ENCODE measurements around the gene AAGAB.

Gene AAGAB

GRCh38 chr15:67240235-67241131, 14.0 kb downstream of the AAGAB start:
- Histone ChIP-seq H3K4me2 (peak overlapping the region; percentile 61), H4K20me1 (peaks cover 12% of the 10 kb centered on the region; the same call in 1 of the 2 replicates), H3K4me1 (peaks cover 38% of the 10 kb centered on the region), H3K27ac (no peak overlapping the region), H3K4me3 (no peak overlapping the region), H3K9ac (no peak overlapping the region), H3K9me3 (0 out of 2 replicates have a peak, but pooled peaks cover 3% of the 10 kb centered on the region), H3K36me3 (peaks cover 7% of the 10 kb centered on the region; the same call in 1 of the 2 replicates), H3K27me3 (no peaks in the 10 kb centered on the region)
- no peak for TF ChIP-seq Cebpa-rat (IDR thresholded peaks at IDR 0.05)

GRCh38 chr15:67232591-67232990, 21.9 kb downstream of the AAGAB start:
- no peak for TF ChIP-seq Cebpa-rat (IDR thresholded peaks at IDR 0.05)
- peaks cover 50% of the 10 kb centered on the region for H3K36me3 ChIP-seq
- no peaks in the 10 kb centered on the region for H3K27me3 ChIP-seq

DNA sequence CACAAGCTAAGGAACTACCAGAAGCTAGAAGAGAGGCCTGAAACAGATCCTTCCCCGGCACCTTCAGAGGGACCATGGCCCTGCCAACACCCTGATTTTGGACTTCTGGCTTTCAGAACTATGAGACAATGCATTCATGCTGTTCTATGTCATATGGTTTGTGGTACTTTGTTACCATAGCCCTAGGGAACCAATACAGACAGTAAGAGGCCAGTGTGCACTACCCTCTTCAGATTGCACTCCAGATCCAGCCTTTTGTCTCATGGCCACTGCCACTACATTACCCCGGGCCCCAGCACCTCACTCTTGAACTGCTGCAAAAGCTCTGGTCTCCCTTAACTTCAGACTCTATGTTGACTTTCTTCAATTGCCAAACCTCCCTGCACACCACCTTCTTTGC, 24.0 kb downstream of the AAGAB start:
- no peaks in the 10 kb centered on the region for H3K9me3 ChIP-seq
- H3K36me3 ChIP-seq: peaks cover 50% of the 10 kb centered on the region
- no peaks in the 10 kb centered on the region for H4K20me1 ChIP-seq
- H3K4me2 ChIP-seq: no peak overlapping the region
- peaks cover 23% of the 10 kb centered on the region for H3K4me1 ChIP-seq
- no peaks in the 10 kb centered on the region for H3K27me3 ChIP-seq
- TF ChIP-seq Cebpa-rat (IDR thresholded peaks at IDR 0.05): no peak
- H3K9ac ChIP-seq: no peak overlapping the region
- H3K27ac ChIP-seq: no peak overlapping the region
- no peak overlapping the region for H3K4me3 ChIP-seq

More at GRCh38 chr15:67232591-67232990, 21.9 kb downstream of the AAGAB start:
- no peak overlapping the region for H3K4me3 ChIP-seq
- H4K20me1 ChIP-seq: no peaks in the 10 kb centered on the region
- H3K9me3 ChIP-seq: no peaks in the 10 kb centered on the region
- no peak overlapping the region for H3K9ac ChIP-seq
- no peak overlapping the region for H3K27ac ChIP-seq
- H3K4me1 ChIP-seq: peaks cover 16% of the 10 kb centered on the region
- H3K4me2 ChIP-seq: no peak overlapping the region

GRCh38 chr15:67228286-67228685, 26.2 kb downstream of the AAGAB start:
- Histone ChIP-seq H3K27me3 (no peaks in the 10 kb centered on the region), H3K36me3 (peaks cover 38% of the 10 kb centered on the region), H3K4me3 (no peak overlapping the region)

DNA sequence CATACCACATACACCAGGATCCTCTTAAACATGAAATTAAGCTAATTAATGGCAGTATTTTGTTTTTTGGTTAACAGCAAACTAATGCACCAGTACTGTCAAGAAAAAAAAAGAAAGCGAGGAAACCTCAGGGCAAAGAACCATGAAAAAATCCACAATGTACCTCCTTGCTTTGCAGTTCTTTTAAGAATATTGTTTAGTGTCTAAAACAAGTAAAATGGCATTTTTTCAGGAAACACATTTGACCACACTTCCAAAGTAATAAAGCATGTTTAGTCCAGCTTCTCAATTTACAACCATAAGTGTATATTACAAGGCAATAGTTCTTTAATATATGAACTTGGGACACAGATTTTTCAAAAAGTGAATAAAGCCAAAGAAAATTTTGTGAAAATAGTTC, 26.6 kb downstream of the AAGAB start:
- peak overlapping the region; percentile 71 for H3K4me2 ChIP-seq
- H3K4me1 ChIP-seq: peaks cover 23% of the 10 kb centered on the region
- H3K27ac ChIP-seq: no peak overlapping the region
- H3K27me3 ChIP-seq: no peaks in the 10 kb centered on the region
- TF ChIP-seq Cebpa-rat (IDR thresholded peaks at IDR 0.05): no peak
- no peaks in the 10 kb centered on the region for H3K9me3 ChIP-seq
- no peak overlapping the region for H3K4me3 ChIP-seq
- H4K20me1 ChIP-seq: no peaks in the 10 kb centered on the region
- no peak overlapping the region for H3K9ac ChIP-seq
- peaks cover 34% of the 10 kb centered on the region for H3K36me3 ChIP-seq

More at GRCh38 chr15:67228286-67228685, 26.2 kb downstream of the AAGAB start:
- H4K20me1 ChIP-seq: no peaks in the 10 kb centered on the region
- no peak overlapping the region for H3K27ac ChIP-seq
- peaks cover 23% of the 10 kb centered on the region for H3K4me1 ChIP-seq
- no peak overlapping the region for H3K9ac ChIP-seq
- TF ChIP-seq Cebpa-rat (IDR thresholded peaks at IDR 0.05): no peak
- H3K9me3 ChIP-seq: no peaks in the 10 kb centered on the region
- peak overlapping the region; percentile 71 for H3K4me2 ChIP-seq

- Histone ChIP-seq H3K27me3 (no peaks in the 10 kb centered on the region), H3K36me3 (peaks cover 30% of the 10 kb centered on the region), H3K4me1 (peaks cover 23% of the 10 kb centered on the region), H4K20me1 (no peaks in the 10 kb centered on the region), H3K4me2 (peak overlapping the region; percentile 71), H3K27ac (no peak overlapping the region), H3K9me3 (no peaks in the 10 kb centered on the region), H3K4me3 (no peak overlapping the region), H3K9ac (no peak overlapping the region)
- TF ChIP-seq Cebpa-rat (IDR thresholded peaks at IDR 0.05): no peak
Measured at GRCh38 chr15:67227431-67227830, 27.0 kb downstream of the AAGAB start.

- Histone ChIP-seq H3K4me1 (peaks cover 23% of the 10 kb centered on the region), H3K4me3 (no peak overlapping the region), H3K36me3 (peaks cover 11% of the 10 kb centered on the region), H3K9ac (no peak overlapping the region), H3K27ac (no peak overlapping the region), H3K4me2 (no peak overlapping the region), H4K20me1 (no peaks in the 10 kb centered on the region), H3K9me3 (no peaks in the 10 kb centered on the region), H3K27me3 (no peaks in the 10 kb centered on the region)
- no peak for TF ChIP-seq Cebpa-rat (IDR thresholded peaks at IDR 0.05)
Measured at GRCh38 chr15:67225336-67225735, 29.1 kb downstream of the AAGAB start.

DNA sequence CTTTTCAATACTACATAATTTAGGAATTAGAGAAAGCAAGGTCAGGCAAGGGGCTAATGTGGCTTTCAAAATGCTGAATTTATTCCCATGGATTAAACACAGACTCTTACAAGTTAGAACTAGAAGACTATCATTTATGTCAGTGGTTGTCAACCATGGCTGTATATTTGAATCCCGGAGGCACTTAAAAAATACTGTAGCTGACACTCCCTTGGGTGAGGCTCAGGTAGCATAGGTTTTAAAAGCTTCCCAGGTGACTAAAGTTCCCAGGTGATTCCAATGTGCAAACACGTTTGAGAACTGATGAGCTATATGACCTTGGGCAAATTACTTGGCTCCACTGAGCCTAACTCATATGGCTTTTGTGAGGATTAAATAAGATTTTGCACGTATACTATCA, 29.6 kb downstream of the AAGAB start:
- no peaks in the 10 kb centered on the region for H4K20me1 ChIP-seq
- H3K4me2 ChIP-seq: no peak overlapping the region
- H3K27ac ChIP-seq: no peak overlapping the region
- H3K4me3 ChIP-seq: no peak overlapping the region
- no peak overlapping the region for H3K9ac ChIP-seq
- no peaks in the 10 kb centered on the region for H3K9me3 ChIP-seq
- no peak for TF ChIP-seq Cebpa-rat (IDR thresholded peaks at IDR 0.05)
- peaks cover 9% of the 10 kb centered on the region for H3K36me3 ChIP-seq
- peaks cover 23% of the 10 kb centered on the region for H3K4me1 ChIP-seq
- H3K27me3 ChIP-seq: no peaks in the 10 kb centered on the region

DNA sequence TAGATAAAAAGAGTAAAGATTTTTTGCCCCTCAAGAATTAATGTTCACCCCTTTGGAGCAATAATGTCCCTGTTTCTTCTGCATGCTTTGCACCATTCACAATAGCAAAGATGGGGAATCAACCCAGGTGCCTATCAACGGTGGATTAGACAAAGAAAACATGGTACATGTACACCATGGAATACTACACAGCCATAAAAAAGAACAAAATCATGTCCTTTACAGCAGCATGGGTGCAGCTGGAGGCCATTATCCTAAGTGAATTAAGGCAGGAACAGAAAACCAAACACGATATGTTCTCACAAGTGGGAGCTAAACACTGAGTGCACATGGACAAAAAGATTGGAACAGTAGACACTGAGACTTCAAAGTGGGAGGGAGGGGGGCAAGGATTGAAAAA, 35.2 kb downstream of the AAGAB start:
- Histone ChIP-seq H3K4me3 (no peak overlapping the region), H3K4me2 (no peak overlapping the region), H3K9me3 (no peaks in the 10 kb centered on the region), H4K20me1 (no peaks in the 10 kb centered on the region), H3K9ac (no peak overlapping the region), H3K36me3 (peaks cover 4% of the 10 kb centered on the region; the same call in 1 of the 2 replicates), H3K27me3 (no peaks in the 10 kb centered on the region), H3K27ac (no peak overlapping the region), H3K4me1 (no peaks in the 10 kb centered on the region)
- no peak for TF ChIP-seq Cebpa-rat (IDR thresholded peaks at IDR 0.05)

GRCh38 chr15:67218428-67218827, 36.0 kb downstream of the AAGAB start:
- H3K27me3 ChIP-seq: no peaks in the 10 kb centered on the region
- no peaks in the 10 kb centered on the region for H4K20me1 ChIP-seq
- H3K4me3 ChIP-seq: no peak overlapping the region
- no peak overlapping the region for H3K9ac ChIP-seq
- no peaks in the 10 kb centered on the region for H3K9me3 ChIP-seq
- peaks cover 4% of the 10 kb centered on the region; the same call in 1 of the 2 replicates for H3K36me3 ChIP-seq
- no peak overlapping the region for H3K4me2 ChIP-seq
- no peaks in the 10 kb centered on the region for H3K4me1 ChIP-seq
- no peak overlapping the region for H3K27ac ChIP-seq
- no peak for TF ChIP-seq Cebpa-rat (IDR thresholded peaks at IDR 0.05)
